HCT116 (cell line): ENCODE data around the gene CXCL8.

Experiments used
- CEBPB ChIP-seq: IDR thresholded peaks from 2 replicates; pipeline ENCODE4 v1.6.1; 2012; ENCODE audit warnings: low read depth
- CTCF ChIP-seq, 3 experiments: fragments of 200-600 bp in 1 of 3; sonication (generic) in 1 of 3; IDR thresholded peaks in 2 of 3; conservative IDR thresholded peaks in 1 of 3; 2 replicates each; pipeline ENCODE4 v1.5.1; 2012 to 2017; ENCODE audit warnings: low read depth in 2 of 3, low read length in 2 of 3, antibody characterized with exemption in 1 of 3, borderline replicate concordance in 1 of 3, control low read depth in 1 of 3, mild to moderate bottlenecking in 1 of 3, mixed read lengths in 1 of 3, mixed run types in 1 of 3, moderate library complexity in 1 of 3; ENCODE audit not compliant: insufficient read depth in 1 of 3
- EZH2 ChIP-seq: fragments of 200-600 bp; sonication (generic); IDR thresholded peaks from 2 replicates; pipeline ENCODE4 v1.6.1; 2017; ENCODE audit warnings: antibody characterized with exemption, mixed run types
- EZH2phosphoT487 ChIP-seq: fragments of 200-600 bp; IDR thresholded peaks from 2 replicates; pipeline ENCODE4 v1.6.1; 2018; ENCODE audit warnings: antibody characterized with exemption, borderline replicate concordance
- FOSL1 ChIP-seq: IDR thresholded peaks from 2 replicates; pipeline ENCODE4 v1.6.1; 2012; ENCODE audit warnings: low read depth
- JUND ChIP-seq: IDR thresholded peaks from 2 replicates; pipeline ENCODE4 v1.6.1; 2012
- POLR2A ChIP-seq: IDR thresholded peaks from 2 replicates; pipeline ENCODE4 v1.7.0; 2011; ENCODE audit warnings: borderline replicate concordance; ENCODE audit not compliant: insufficient read depth, insufficient read length; ENCODE audit errors: extremely low read depth
- SIN3A ChIP-seq: IDR thresholded peaks from 2 replicates; pipeline ENCODE4 v1.6.1; 2012; ENCODE audit warnings: low read depth
- SP1 ChIP-seq: IDR thresholded peaks from 2 replicates; pipeline ENCODE4 v1.6.1; 2012; ENCODE audit warnings: low read depth
- YY1 ChIP-seq: IDR thresholded peaks from 2 replicates; pipeline ENCODE4 v1.6.1; 2011; ENCODE audit warnings: low read length, low read depth, moderate library complexity, mild to moderate bottlenecking; ENCODE audit not compliant: insufficient replicate concordance; ENCODE audit errors: extremely low read depth

- TF ChIP-seq CTCF (IDR thresholded peaks at IDR 0.05 in 2 of 3, conservative IDR thresholded peaks at IDR 0.05 in 1 of 3; ENCODE audit: borderline replicate concordance in 1 of 3, insufficient read depth in 1 of 3, low read depth in 2 of 3, low read length in 2 of 3) (no peak), EZH2phosphoT487 (no peak), FOSL1 (no peak), EZH2 (no peak), CEBPB (no peak), JUND (no peak), YY1 (no peak), POLR2A (no peak), SIN3A (no peak), SP1 (no peak)
Observed at GRCh38 chr4:73727685-73728084, 12.7 kb upstream of the CXCL8 start.
